ENCODE results near the gene IFITM5. TPM values are rescaled to one million over a fixed set of nuclear protein-coding genes. Genes with fewer than 3 reads are reported as not detected.
"Not testable (repeated sequence)": the region's sequence is repeated elsewhere in the genome, so short reads cannot be mapped to it uniquely, and the experiment has no call there.

Gene IFITM5
- total RNA-seq, 1 donor from 2014 or later = not detected

DNA sequence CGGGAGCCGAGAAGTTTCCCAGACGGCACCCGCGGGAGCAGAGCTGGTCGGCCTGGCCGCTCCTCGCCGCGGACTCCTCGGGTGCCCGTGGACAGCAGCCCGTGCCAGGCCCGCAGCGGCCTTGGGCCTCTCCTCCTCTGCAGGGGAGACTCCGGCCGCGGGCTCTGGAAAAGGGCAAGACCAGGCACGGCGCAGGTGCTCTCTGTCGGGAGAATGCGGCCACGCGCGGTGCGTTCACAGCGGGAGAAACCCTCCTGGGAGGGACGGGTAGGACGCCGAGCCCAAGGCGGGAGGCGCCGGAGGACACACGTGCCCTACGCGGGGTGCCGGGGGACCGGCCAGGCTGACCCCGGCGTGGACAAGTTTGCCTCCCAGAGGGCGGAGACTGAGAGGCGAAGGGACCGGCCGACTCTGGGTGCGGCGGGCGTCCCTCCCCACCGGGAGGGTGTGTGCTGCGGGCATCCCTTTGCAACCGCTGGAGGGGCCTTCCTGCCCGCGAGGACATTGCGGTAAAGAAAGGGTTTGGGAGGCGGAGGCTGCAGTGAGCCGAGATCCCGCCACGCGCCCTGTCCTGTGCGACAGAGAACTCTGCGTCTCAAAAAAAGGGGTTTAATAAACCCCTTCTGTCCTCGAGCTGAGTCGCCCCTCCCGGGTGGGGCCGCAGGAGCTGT, 16.8 kb upstream of the IFITM5 start:
- TF ChIP-seq, protein P1, sequence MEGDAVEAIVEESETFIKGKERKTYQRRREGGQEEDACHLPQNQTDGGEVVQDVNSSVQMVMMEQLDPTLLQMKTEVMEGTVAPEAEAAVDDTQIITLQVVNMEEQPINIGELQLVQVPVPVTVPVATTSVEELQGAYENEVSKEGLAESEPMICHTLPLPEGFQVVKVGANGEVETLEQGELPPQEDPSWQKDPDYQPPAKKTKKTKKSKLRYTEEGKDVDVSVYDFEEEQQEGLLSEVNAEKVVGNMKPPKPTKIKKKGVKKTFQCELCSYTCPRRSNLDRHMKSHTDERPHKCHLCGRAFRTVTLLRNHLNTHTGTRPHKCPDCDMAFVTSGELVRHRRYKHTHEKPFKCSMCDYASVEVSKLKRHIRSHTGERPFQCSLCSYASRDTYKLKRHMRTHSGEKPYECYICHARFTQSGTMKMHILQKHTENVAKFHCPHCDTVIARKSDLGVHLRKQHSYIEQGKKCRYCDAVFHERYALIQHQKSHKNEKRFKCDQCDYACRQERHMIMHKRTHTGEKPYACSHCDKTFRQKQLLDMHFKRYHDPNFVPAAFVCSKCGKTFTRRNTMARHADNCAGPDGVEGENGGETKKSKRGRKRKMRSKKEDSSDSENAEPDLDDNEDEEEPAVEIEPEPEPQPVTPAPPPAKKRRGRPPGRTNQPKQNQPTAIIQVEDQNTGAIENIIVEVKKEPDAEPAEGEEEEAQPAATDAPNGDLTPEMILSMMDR (IDR thresholded peaks at IDR 0.05) = no peak
- no peak for ATAC-seq
- Histone ChIP-seq H3K27me3 (no peaks in the 10 kb centered on the region), H3K4me1 (peaks cover 29% of the 10 kb centered on the region), H3K4me3 (peak overlapping the region; percentile 62), H3K27ac (peak overlapping the region; percentile 89), H3K9me3 (no peaks in the 10 kb centered on the region), H3K36me3 (no peaks in the 10 kb centered on the region)
- peak; percentile 72 for DNase-seq
- intact Hi-C loops (cut with DNase I) = no loop called here

DNA sequence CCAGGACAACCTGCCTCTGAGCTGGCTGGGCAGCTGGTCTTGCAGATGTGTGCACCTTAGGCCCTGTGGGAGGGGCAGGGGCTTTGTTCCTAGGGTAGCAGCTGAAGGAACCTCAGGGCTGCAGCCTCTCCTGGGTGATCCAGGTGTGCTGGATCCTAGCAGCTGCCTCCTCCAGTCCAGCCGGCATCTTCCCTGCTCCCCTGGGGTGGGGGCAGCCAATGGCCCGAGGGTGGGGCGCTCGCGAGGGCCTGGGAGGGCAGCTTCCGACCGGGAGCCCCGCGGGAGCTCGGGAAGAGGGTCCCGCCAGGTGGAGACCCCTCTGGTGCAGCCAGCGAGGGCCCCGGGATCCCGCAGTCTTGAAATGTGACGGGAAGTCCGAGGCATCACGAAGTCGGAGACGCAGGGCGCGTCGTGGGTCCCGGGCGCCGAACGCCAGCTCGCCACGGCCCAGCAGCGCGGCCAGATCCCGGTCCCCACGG, 16.2 kb upstream of the IFITM5 start:
- TF ChIP-seq, protein P1 (IDR thresholded peaks at IDR 0.05) = no peak
- Histone ChIP-seq H3K4me1 (peaks cover 29% of the 10 kb centered on the region), H3K4me3 (peak overlapping the region; percentile 62), H3K9me3 (no peaks in the 10 kb centered on the region), H3K27ac (peak overlapping the region; percentile 89), H3K27me3 (no peaks in the 10 kb centered on the region), H3K36me3 (no peaks in the 10 kb centered on the region)
- no peak for ATAC-seq
- intact Hi-C loops (cut with DNase I) = no loop called here
- DNase-seq = no peak

DNA sequence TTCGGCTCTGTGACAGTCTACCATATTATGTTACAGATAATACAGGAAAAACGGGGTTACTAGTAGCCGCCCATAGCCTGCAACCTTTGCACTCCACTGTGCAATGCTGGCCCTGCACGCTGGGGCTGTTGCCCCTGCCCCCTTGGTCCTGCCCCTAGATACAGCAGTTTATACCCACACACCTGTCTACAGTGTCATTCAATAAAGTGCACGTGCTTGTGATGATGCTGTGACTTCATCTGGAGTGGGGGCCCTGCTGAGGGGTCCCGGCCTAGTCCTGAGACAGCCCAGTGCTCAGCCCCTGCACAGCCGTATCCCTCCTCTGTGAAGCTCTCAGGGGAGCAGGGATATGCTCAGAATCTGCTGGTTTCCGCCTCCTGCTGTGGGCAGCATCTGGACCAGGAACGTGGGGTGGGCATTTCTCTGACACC, 15.7 kb upstream of the IFITM5 start:
- no peaks in the 10 kb centered on the region for H3K27me3 ChIP-seq
- H3K4me1 ChIP-seq = peaks cover 29% of the 10 kb centered on the region
- H3K36me3 ChIP-seq = no peaks in the 10 kb centered on the region
- no peaks in the 10 kb centered on the region for H3K9me3 ChIP-seq
- peak overlapping the region; percentile 89 for H3K27ac ChIP-seq
- DNase-seq (no peak), ATAC-seq (no peak)
- TF ChIP-seq, protein P1 (IDR thresholded peaks at IDR 0.05) = no peak
- peak overlapping the region; percentile 62 for H3K4me3 ChIP-seq
- intact Hi-C loops (cut with DNase I) = no loop called here

DNA sequence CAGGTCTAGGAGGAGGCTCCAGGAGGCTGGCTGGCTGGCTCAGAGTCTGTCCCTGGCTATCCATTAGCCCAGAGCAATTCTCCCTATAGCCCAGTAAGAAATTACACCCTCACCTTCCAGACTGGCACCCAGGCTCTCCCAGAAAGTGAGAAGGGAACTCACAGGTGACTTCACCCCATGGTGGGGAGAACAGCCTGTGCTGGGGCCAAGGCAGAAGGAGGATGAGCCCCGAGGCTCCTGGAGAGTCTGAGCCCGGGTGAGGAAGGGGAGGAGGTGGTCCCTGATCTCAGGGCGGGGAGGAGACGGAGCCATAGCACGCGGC, 15.2 kb upstream of the IFITM5 start:
- H3K27me3 ChIP-seq; DNase-seq; H3K36me3 ChIP-seq; H3K9me3 ChIP-seq; intact Hi-C loops (cut with DNase I); ATAC-seq: not testable (repeated sequence)
- H3K4me1 ChIP-seq = peaks cover 34% of the 10 kb centered on the region
- peak overlapping the region; percentile 62 for H3K4me3 ChIP-seq
- H3K27ac ChIP-seq = peak overlapping the region; percentile 89

DNA sequence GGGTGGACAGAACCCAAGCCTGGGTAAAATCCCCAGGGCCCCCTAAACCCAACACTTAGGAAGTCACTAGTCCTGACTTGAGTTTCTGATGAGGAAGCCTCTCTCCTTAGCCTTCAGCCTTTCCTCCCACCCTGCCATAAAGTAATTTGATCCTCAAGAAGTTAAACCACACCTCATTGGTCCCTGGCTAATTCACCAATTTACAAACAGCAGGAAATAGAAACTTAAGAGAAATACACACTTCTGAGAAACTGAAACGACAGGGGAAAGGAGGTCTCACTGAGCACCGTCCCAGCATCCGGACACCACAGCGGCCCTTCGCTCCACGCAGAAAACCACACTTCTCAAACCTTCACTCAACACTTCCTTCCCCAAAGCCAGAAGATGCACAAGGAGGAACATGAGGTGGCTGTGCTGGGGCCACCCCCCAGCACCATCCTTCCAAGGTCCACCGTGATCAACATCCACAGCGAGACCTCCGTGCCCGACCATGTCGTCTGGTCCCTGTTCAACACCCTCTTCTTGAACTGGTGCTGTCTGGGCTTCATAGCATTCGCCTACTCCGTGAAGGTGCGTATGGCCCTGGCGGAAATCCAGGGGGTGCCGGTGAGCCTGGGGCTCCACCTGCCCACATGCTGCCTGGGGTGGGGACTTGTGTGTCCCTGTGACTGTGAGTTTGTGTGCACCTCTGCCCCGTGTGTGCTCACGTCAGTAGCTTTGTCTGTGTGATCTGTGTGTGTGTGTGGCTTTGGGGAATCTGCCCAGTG, 14.6 kb upstream of the IFITM5 start, which contains the start of gene IFITM1:
Gene IFITM1, plus strand, starts transcription at position 254 of the 767 bp plus-strand sequence. Its CDS starts 131 bp downstream, at position 385.
- ATAC-seq (peak; percentile 1), DNase-seq (peak; percentile 73)
- Histone ChIP-seq H3K36me3 (no peaks in the 10 kb centered on the region), H3K4me1 (peaks cover 36% of the 10 kb centered on the region), H3K27me3 (no peaks in the 10 kb centered on the region), H3K27ac (peak within 1 kb of the TSS; percentile 89), H3K4me3 (peak within 1 kb of the TSS; percentile 62), H3K9me3 (no peaks in the 10 kb centered on the region)
- TF ChIP-seq, protein P1 (IDR thresholded peaks at IDR 0.05) = no peak
- intact Hi-C loops (cut with DNase I) = no loop called here

DNA sequence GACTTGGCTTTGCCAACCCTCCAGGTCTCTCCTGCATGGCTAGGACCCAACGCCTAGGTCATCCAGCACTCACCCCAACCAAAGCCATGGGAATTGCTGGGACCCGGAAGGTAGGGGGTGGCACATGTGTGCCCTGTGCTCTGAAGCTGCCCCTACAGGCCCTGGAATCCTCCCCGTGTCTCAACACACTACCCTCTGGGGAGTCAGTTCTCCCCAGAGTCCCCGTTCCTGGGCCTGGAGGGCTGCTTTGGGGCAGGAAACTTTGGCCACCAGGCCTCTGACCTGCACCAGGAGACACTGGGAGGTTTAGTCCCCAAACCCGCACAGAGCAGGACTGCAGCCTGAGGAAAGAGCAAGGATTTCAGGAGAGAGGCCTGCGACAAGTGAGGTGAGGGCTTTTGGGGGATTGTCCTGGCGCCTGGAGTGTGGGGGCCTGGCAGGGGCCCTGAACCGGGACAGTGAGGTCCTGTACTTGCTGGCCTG, 14.0 kb upstream of the IFITM5 start:
- Histone ChIP-seq H3K9me3 (no peaks in the 10 kb centered on the region), H3K36me3 (no peaks in the 10 kb centered on the region), H3K4me1 (peaks cover 36% of the 10 kb centered on the region), H3K27ac (peak overlapping the region; percentile 89), H3K4me3 (peak overlapping the region; percentile 62), H3K27me3 (no peaks in the 10 kb centered on the region)
- DNase-seq = no peak
- intact Hi-C loops (cut with DNase I) = no loop called here
- TF ChIP-seq, protein P1 (IDR thresholded peaks at IDR 0.05) = no peak
- no peak for ATAC-seq
